Stimulated activated effector memory CD8-positive, alpha-beta T cell treated with anti-CD3 and anti-CD28 coated beads, Interleukin-12 subunit alpha, Interleukin-12 subunit beta, amount 100 ng/mL, for 72 hours (primary cell): ENCODE results near the gene SLC25A42.

Experiments
- ATAC-seq: fragments of 150-1000 bp; cut with Tn5 transposase; 2 replicates; pipeline ENCODE4 v1.10.0; 2021
- DNase-seq, 2 donors: peaks; one replicate each; pipeline ENCODE4 v3.0.0; 2021 to 2022; ENCODE audit warnings: low spot score in 2 of 2
- H3K27ac Mint-ChIP-seq: one replicate; pipeline ENCODE4 v1.8.0; 2022; ENCODE audit warnings: mild to moderate bottlenecking, mixed read lengths
- H3K36me3 Mint-ChIP-seq: one replicate; pipeline ENCODE4 v1.8.0; 2022; ENCODE audit warnings: mild to moderate bottlenecking, mixed read lengths
- H3K4me1 Mint-ChIP-seq: one replicate; pipeline ENCODE4 v1.8.0; 2022; ENCODE audit warnings: mixed read lengths
- H3K4me3 Mint-ChIP-seq: one replicate; pipeline ENCODE4 v1.8.0; 2022; ENCODE audit warnings: mild to moderate bottlenecking, mixed read lengths
- H3K9me3 Mint-ChIP-seq: one replicate; pipeline ENCODE4 v1.8.0; 2022; ENCODE audit warnings: mixed read lengths

SLC25A42 gene

GRCh38 chr19:19040417-19040816 is 23.4 kb upstream of the SLC25A42 start:
- H3K36me3 Mint-ChIP-seq = peaks cover 38% of the 10 kb centered on the region
- peaks cover 22% of the 10 kb centered on the region for H3K4me1 Mint-ChIP-seq
- ATAC-seq (no peak), DNase-seq (no peak)
- H3K4me3 Mint-ChIP-seq = peak overlapping the region; percentile 0
- no peaks in the 10 kb centered on the region for H3K9me3 Mint-ChIP-seq
- H3K27ac Mint-ChIP-seq = peak overlapping the region; percentile 91

GRCh38 chr19:19042732-19043280 is 21.0 kb upstream of the SLC25A42 start:
- Mint-ChIP-seq H3K4me1 (peaks cover 18% of the 10 kb centered on the region), H3K27ac (no peak overlapping the region), H3K9me3 (no peaks in the 10 kb centered on the region), H3K4me3 (no peak overlapping the region), H3K36me3 (peaks cover 54% of the 10 kb centered on the region)
- no peak for ATAC-seq
- no peak for DNase-seq

GRCh38 chr19:19043481-19043880 is 20.3 kb upstream of the SLC25A42 start:
- peaks cover 61% of the 10 kb centered on the region for H3K36me3 Mint-ChIP-seq
- no peak overlapping the region for H3K27ac Mint-ChIP-seq

GRCh38 chr19:19043881-19044280 is 19.9 kb upstream of the SLC25A42 start:
- no peak overlapping the region for H3K4me3 Mint-ChIP-seq
- no peaks in the 10 kb centered on the region for H3K9me3 Mint-ChIP-seq
- H3K36me3 Mint-ChIP-seq = peaks cover 63% of the 10 kb centered on the region
- no peak for ATAC-seq
- no peak overlapping the region for H3K27ac Mint-ChIP-seq
- H3K4me1 Mint-ChIP-seq = peaks cover 18% of the 10 kb centered on the region
- no peak for DNase-seq

More at GRCh38 chr19:19043481-19043880, 20.3 kb upstream of the SLC25A42 start:
- Mint-ChIP-seq H3K9me3 (no peaks in the 10 kb centered on the region), H3K4me1 (peaks cover 18% of the 10 kb centered on the region), H3K4me3 (no peak overlapping the region)
- DNase-seq (no peak), ATAC-seq (no peak)

- ATAC-seq (no peak), DNase-seq (no peak)
- H3K4me1 Mint-ChIP-seq = no peaks in the 10 kb centered on the region
- peaks cover 72% of the 10 kb centered on the region for H3K36me3 Mint-ChIP-seq
- H3K4me3 Mint-ChIP-seq = no peak overlapping the region
- H3K9me3 Mint-ChIP-seq = no peaks in the 10 kb centered on the region
- H3K27ac Mint-ChIP-seq = peak overlapping the region; percentile 32
These were observed 14.4 kb upstream of the SLC25A42 start for GRCh38 chr19:19049406-19049805.

GRCh38 chr19:19050104-19050503 is 13.7 kb upstream of the SLC25A42 start:
- no peak overlapping the region for H3K27ac Mint-ChIP-seq
- no peak overlapping the region for H3K4me3 Mint-ChIP-seq
- no peaks in the 10 kb centered on the region for H3K9me3 Mint-ChIP-seq
- no peaks in the 10 kb centered on the region for H3K4me1 Mint-ChIP-seq
- ATAC-seq (no peak), DNase-seq (no peak)
- peaks cover 72% of the 10 kb centered on the region for H3K36me3 Mint-ChIP-seq

GRCh38 chr19:19050731-19051130 is 13.1 kb upstream of the SLC25A42 start:
- H3K27ac Mint-ChIP-seq = no peak overlapping the region
- H3K4me1 Mint-ChIP-seq = no peaks in the 10 kb centered on the region
- H3K4me3 Mint-ChIP-seq = no peak overlapping the region
- ATAC-seq (no peak), DNase-seq (no peak)
- no peaks in the 10 kb centered on the region for H3K9me3 Mint-ChIP-seq
- peaks cover 69% of the 10 kb centered on the region for H3K36me3 Mint-ChIP-seq

GRCh38 chr19:19051478-19052213 is 12.1 kb upstream of the SLC25A42 start:
- Mint-ChIP-seq H3K4me3 (no peak overlapping the region), H3K9me3 (no peaks in the 10 kb centered on the region), H3K36me3 (peaks cover 65% of the 10 kb centered on the region), H3K27ac (no peak overlapping the region), H3K4me1 (no peaks in the 10 kb centered on the region)
- DNase-seq (no peak), ATAC-seq (no peak)

GRCh38 chr19:19052921-19053320 is 10.9 kb upstream of the SLC25A42 start:
- Mint-ChIP-seq H3K4me3 (no peak overlapping the region), H3K27ac (no peak overlapping the region), H3K4me1 (no peaks in the 10 kb centered on the region), H3K36me3 (peaks cover 52% of the 10 kb centered on the region), H3K9me3 (no peaks in the 10 kb centered on the region)
- ATAC-seq (no peak), DNase-seq (no peak)

- no peak overlapping the region for H3K27ac Mint-ChIP-seq
- no peaks in the 10 kb centered on the region for H3K4me1 Mint-ChIP-seq
- no peaks in the 10 kb centered on the region for H3K9me3 Mint-ChIP-seq
- no peak overlapping the region for H3K4me3 Mint-ChIP-seq
- DNase-seq = peak; percentile 39 to 61
- ATAC-seq = peak; percentile 64
- peaks cover 47% of the 10 kb centered on the region for H3K36me3 Mint-ChIP-seq
These were observed 10.1 kb upstream of the SLC25A42 start for GRCh38 chr19:19053508-19054314.

GRCh38 chr19:19054315-19054938 is 9.4 kb upstream of the SLC25A42 start:
- ATAC-seq (no peak), DNase-seq (no peak)
- Mint-ChIP-seq H3K9me3 (no peaks in the 10 kb centered on the region), H3K36me3 (peaks cover 46% of the 10 kb centered on the region), H3K4me3 (no peak overlapping the region), H3K27ac (no peak overlapping the region), H3K4me1 (no peaks in the 10 kb centered on the region)

- no peak overlapping the region for H3K4me3 Mint-ChIP-seq
- H3K27ac Mint-ChIP-seq = no peak overlapping the region
- no peak for ATAC-seq
- no peaks in the 10 kb centered on the region for H3K9me3 Mint-ChIP-seq
- H3K4me1 Mint-ChIP-seq = no peaks in the 10 kb centered on the region
- DNase-seq = no peak
- peaks cover 40% of the 10 kb centered on the region for H3K36me3 Mint-ChIP-seq
These were observed 8.8 kb upstream of the SLC25A42 start for GRCh38 chr19:19054939-19055440.

GRCh38 chr19:19055701-19056100 is 8.1 kb upstream of the SLC25A42 start:
- H3K27ac Mint-ChIP-seq = no peak overlapping the region
- DNase-seq (no peak), ATAC-seq (no peak)
- peaks cover 33% of the 10 kb centered on the region for H3K36me3 Mint-ChIP-seq
- H3K4me3 Mint-ChIP-seq = no peak overlapping the region
- H3K9me3 Mint-ChIP-seq = no peaks in the 10 kb centered on the region
- no peaks in the 10 kb centered on the region for H3K4me1 Mint-ChIP-seq

- no peak for ATAC-seq
- Mint-ChIP-seq H3K27ac (no peak overlapping the region), H3K9me3 (no peaks in the 10 kb centered on the region), H3K4me3 (no peak overlapping the region), H3K4me1 (no peaks in the 10 kb centered on the region), H3K36me3 (peaks cover 33% of the 10 kb centered on the region)
- no peak for DNase-seq
These were observed 7.0 kb upstream of the SLC25A42 start for GRCh38 chr19:19056636-19057275.

- Mint-ChIP-seq H3K4me1 (peaks cover under 1% of the 10 kb centered on the region), H3K9me3 (no peaks in the 10 kb centered on the region)
These were observed 6.5 kb upstream of the SLC25A42 start for GRCh38 chr19:19057317-19057716.

More at GRCh38 chr19:19057317-19057716, 6.5 kb upstream of the SLC25A42 start:
- Mint-ChIP-seq H3K36me3 (peaks cover 33% of the 10 kb centered on the region), H3K4me3 (no peak overlapping the region), H3K27ac (no peak overlapping the region)
- DNase-seq (no peak), ATAC-seq (no peak)
